Endothelial cell (in vitro differentiated cells): ENCODE data around the gene GBX2. TPM values are rescaled to one million over a fixed set of nuclear protein-coding genes. Genes with fewer than 3 reads are reported as not detected.
A peak's percentile ranks its signal among the peaks of the same experiment; 100 is the strongest.

ENCODE experiments used
- DNase-seq: peaks from one replicate; pipeline ENCODE4 v3.0.0; 2021; ENCODE audit warnings: low spot score
- H3K27ac Mint-ChIP-seq: one replicate; pipeline ENCODE4 v1.8.0; 2021; ENCODE audit warnings: mixed read lengths, inconsistent platforms; ENCODE audit not compliant: unreplicated experiment
- H3K27me3 Mint-ChIP-seq: one replicate; pipeline ENCODE4 v1.8.0; 2021; ENCODE audit warnings: mild to moderate bottlenecking, moderate library complexity, mixed read lengths, inconsistent platforms; ENCODE audit not compliant: unreplicated experiment
- H3K36me3 Mint-ChIP-seq: one replicate; pipeline ENCODE4 v1.8.0; 2021; ENCODE audit warnings: mild to moderate bottlenecking, low read depth, mixed read lengths, inconsistent platforms; ENCODE audit not compliant: unreplicated experiment
- H3K4me1 Mint-ChIP-seq: one replicate; pipeline ENCODE4 v1.8.0; 2021; ENCODE audit warnings: mild to moderate bottlenecking, mixed read lengths, inconsistent platforms; ENCODE audit not compliant: unreplicated experiment
- H3K4me3 Mint-ChIP-seq: one replicate; pipeline ENCODE4 v1.8.0; 2021; ENCODE audit warnings: mild to moderate bottlenecking, mixed read lengths, inconsistent platforms; ENCODE audit not compliant: unreplicated experiment
- H3K9me3 Mint-ChIP-seq: one replicate; pipeline ENCODE4 v1.8.0; 2021; ENCODE audit warnings: mixed read lengths, inconsistent platforms; ENCODE audit not compliant: unreplicated experiment
- total RNA-seq: library from RNA; stranded (reverse); fragmentation: NEBNext Ultra II Directional; extraction: Animal tissue kit (Norgen Biotek cat#: 25700); gene quantifications from one replicate; pipeline ENCODE4 v1.2.1, GENCODE V29; 2021; ENCODE audit not compliant: unreplicated experiment
- TF ChIP-seq, protein P1 (sequence below): fragments of 200-600 bp; sonication (generic); IDR thresholded peaks from one replicate; pipeline ENCODE4 v1.5.0; 2021; ENCODE audit warnings: antibody characterized with exemption; ENCODE audit not compliant: unreplicated experiment

Gene GBX2
- total RNA-seq, 1 donor from 2014 or later: 3.5 TPM

DNA sequence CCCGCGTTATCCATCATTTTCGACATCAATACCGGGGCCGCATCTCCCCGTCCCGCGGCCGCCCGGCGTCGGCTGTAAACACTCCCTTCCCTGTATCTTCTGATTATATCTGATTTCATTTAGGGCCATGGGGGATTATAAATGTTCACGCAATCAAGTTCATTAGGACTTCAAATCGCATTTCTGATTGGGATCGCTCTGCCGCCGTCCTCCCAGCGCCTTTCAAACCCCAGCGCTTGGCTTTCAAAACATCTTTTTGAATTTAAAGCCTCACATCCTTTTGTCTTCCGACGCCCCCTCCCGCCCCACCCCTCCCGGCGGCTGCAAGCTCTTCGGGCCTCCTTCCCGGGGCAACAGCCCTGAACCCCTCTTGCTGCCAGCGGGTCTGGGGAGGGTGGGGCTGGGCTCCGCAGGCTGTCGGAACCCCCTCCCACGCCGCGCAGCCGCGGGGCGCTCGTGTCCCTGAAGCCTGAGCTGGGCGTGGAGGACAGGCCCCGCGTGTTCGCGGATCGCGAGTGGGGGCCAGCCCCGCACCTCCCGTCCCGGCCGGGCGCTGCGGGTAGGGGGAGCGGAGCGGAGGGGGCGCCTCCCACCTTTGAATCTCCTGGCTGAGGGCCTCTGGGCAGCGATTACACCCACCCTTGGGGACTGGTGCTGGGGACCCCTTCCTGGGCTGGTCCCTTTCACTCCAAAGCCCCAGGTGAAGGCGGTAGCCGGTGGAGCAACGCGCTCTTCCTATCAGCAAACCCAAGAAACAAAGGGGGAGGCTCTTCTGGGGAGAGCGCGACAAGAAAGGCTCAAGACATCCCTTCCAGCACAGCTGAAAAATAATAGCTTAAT, 11.3 kb upstream of the GBX2 start:
- Mint-ChIP-seq H3K9me3 (no peaks in the 10 kb centered on the region), H3K4me3 (no peak overlapping the region), H3K27me3 (peaks cover 7% of the 10 kb centered on the region), H3K4me1 (peaks cover 17% of the 10 kb centered on the region), H3K27ac (peak overlapping the region; percentile 21), H3K36me3 (no peaks in the 10 kb centered on the region)
- TF ChIP-seq, protein P1, sequence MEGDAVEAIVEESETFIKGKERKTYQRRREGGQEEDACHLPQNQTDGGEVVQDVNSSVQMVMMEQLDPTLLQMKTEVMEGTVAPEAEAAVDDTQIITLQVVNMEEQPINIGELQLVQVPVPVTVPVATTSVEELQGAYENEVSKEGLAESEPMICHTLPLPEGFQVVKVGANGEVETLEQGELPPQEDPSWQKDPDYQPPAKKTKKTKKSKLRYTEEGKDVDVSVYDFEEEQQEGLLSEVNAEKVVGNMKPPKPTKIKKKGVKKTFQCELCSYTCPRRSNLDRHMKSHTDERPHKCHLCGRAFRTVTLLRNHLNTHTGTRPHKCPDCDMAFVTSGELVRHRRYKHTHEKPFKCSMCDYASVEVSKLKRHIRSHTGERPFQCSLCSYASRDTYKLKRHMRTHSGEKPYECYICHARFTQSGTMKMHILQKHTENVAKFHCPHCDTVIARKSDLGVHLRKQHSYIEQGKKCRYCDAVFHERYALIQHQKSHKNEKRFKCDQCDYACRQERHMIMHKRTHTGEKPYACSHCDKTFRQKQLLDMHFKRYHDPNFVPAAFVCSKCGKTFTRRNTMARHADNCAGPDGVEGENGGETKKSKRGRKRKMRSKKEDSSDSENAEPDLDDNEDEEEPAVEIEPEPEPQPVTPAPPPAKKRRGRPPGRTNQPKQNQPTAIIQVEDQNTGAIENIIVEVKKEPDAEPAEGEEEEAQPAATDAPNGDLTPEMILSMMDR: no peak
- DNase-seq: no peak

DNA sequence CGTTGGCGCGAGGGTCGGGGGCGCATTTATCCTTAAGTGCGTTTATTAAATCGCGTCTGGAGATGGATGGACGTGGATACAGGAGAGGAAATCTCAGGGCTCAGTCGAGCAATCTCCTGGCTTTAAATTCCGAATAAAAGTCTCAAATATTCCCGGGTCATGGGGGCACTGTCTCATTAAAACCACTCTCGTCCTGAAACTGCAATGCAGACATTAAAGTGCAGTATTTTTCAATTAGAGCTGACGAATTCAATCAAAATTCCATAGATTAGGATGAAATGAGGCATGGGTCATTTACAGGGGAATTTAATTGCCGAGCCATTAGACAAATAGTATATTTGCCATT, 10.7 kb upstream of the GBX2 start:
- Mint-ChIP-seq H3K4me3 (peak overlapping the region; percentile 7), H3K9me3 (no peaks in the 10 kb centered on the region), H3K27ac (no peak overlapping the region), H3K27me3 (peaks cover 13% of the 10 kb centered on the region), H3K4me1 (peaks cover 23% of the 10 kb centered on the region), H3K36me3 (no peaks in the 10 kb centered on the region)
- TF ChIP-seq, protein P1: no peak
- DNase-seq: no peak

DNA sequence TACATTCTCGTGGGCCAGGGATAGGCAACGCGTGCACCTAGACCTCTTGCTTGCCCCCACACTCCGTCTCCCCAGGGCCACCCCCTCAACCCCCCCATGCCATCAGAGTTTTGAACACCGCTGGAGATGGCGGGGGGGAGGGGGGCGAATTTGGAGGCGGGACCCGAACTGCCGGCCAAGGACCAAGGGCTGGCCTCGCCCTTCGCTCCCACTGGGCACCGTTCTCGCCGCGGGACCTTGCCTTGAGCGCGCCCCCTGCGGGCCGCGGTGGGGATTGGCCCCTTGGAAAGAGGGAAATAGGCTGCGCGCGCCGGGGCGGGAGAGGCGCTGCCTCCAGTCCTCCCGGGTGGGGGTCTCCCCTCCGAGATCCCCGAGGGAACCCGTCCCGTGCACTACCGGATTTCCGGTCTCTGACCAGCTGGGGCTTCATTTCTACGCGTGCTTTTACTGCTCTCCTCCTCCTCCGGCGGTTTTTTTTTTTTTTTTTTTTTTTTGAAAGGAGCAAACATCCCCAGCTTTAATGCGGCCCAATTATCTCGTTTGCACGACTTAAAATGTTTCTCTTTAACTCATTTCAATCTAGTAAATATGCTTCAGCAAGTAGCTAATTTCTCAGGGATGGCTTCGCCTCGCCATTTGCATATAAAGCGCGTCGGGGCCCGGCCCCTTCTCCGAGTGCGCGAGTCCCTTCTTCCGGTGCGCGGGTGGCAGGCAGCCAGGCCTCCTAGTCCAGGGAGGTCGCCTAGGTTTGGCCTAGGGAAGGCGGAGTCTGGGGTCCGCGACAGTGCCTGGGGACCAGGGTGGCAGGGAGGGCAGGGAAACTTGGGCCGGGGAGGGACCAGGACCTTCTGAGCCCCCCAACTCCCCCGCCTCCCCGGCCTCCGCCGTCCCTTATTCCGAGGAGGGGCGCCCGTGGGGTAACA, 10.0 kb upstream of the GBX2 start:
- Mint-ChIP-seq H3K4me1 (peaks cover 25% of the 10 kb centered on the region), H3K4me3 (peak overlapping the region; percentile 65), H3K36me3 (no peaks in the 10 kb centered on the region), H3K27ac (no peak overlapping the region), H3K9me3 (no peaks in the 10 kb centered on the region), H3K27me3 (peaks cover 15% of the 10 kb centered on the region)
- DNase-seq: peak; percentile 92
- TF ChIP-seq, protein P1: peak; percentile 93

DNA sequence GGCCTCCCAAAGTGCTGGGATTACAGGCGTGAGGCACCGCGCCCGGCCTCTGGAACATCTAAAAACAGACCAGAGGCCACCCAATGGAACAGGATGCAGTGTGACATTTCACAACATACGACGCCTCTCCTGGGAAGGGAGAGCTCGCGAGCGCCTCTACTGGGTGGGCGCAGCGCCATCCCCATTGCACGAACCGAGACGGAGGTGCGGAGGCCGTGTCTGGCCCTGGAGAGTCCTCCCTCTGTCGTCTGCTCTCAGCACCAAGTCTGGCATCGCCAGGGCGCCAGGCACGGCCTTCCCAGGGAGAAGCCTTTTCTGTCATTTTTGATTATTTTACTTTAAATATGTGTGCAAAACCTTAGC, 9.4 kb upstream of the GBX2 start:
- peaks cover 25% of the 10 kb centered on the region for H3K4me1 Mint-ChIP-seq
- no peaks in the 10 kb centered on the region for H3K36me3 Mint-ChIP-seq
- peak; percentile 77 for DNase-seq
- H3K9me3 Mint-ChIP-seq: no peaks in the 10 kb centered on the region
- no peak overlapping the region for H3K27ac Mint-ChIP-seq
- TF ChIP-seq, protein P1: no peak
- H3K27me3 Mint-ChIP-seq: peaks cover 15% of the 10 kb centered on the region
- peak overlapping the region; percentile 31 for H3K4me3 Mint-ChIP-seq
